KOPT-K1 (cell line): ENCODE data around the gene APLF.
A peak's percentile ranks its signal among the peaks of the same experiment; 100 is the strongest.

Experiments
- H3K27ac ChIP-seq: fragments of 200-600 bp; sonication (generic); 2 replicates; pipeline ENCODE4 v1.5.1; 2016; ENCODE audit warnings: antibody characterized with exemption, mild to moderate bottlenecking, low read depth, low read length; ENCODE audit not compliant: poor library complexity, severe bottlenecking
- H3K36me3 ChIP-seq: fragments of 200-600 bp; sonication (generic); 2 replicates; pipeline ENCODE4 v1.5.1; 2017; ENCODE audit warnings: antibody characterized with exemption, mild to moderate bottlenecking, low read length, moderate library complexity; ENCODE audit not compliant: insufficient read depth
- H3K9me3 ChIP-seq: fragments of 200-600 bp; sonication (generic); 2 replicates; pipeline ENCODE4 v1.5.1; 2017; ENCODE audit warnings: antibody characterized with exemption, low read length, mild to moderate bottlenecking; ENCODE audit not compliant: insufficient read depth, poor library complexity, severe bottlenecking

APLF gene

DNA sequence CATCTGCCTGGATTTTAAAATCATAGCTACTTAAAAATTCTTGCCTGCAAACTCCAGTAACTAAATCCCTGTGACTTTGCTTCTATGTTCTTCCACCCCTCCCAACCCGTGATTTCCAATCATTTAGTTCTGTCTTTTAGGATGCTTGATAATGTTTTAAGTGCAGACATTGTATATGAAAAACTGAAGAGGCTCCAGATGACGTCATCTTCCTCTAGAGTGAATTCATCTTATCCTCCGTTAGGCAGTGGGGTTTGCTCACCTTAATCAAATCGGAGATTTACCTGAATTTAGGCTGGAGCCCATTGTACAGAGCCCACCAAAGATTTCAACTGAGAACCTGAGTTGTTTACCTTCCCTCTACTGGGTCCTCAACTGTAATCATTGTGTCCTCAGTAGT, 11.2 kb upstream of the APLF start:
- Histone ChIP-seq H3K27ac (no peak overlapping the region), H3K36me3 (no peaks in the 10 kb centered on the region)

DNA sequence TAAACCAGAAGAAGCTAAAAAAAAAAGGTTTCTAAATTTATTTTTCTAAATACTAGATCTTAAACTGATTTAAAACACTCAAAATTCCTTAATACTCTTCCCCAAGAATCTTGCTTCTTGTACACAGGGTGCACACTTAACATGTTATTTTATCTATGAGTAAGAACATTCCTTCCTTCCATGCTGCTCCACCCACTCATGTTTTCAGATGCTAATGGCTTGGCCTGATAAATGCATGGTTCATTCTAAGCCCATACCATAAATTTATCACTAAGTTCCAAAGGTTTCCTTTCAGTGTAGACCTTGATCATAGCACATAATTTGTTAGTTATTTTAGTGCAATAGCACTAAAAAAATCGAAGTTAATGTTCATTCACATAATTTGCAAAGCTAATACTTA, 8.4 kb upstream of the APLF start:
- no peak overlapping the region for H3K27ac ChIP-seq
- no peaks in the 10 kb centered on the region for H3K9me3 ChIP-seq

More for the DNA sequence above, 11.2 kb upstream of the APLF start:
- no peaks in the 10 kb centered on the region for H3K9me3 ChIP-seq

GRCh38 chr2:68463287-68463877, 4.0 kb upstream of the APLF start:
- Histone ChIP-seq H3K9me3 (no peaks in the 10 kb centered on the region), H3K27ac (no peak overlapping the region), H3K36me3 (no peaks in the 10 kb centered on the region)

More for the DNA sequence above, 8.4 kb upstream of the APLF start:
- H3K36me3 ChIP-seq, result no peaks in the 10 kb centered on the region

DNA sequence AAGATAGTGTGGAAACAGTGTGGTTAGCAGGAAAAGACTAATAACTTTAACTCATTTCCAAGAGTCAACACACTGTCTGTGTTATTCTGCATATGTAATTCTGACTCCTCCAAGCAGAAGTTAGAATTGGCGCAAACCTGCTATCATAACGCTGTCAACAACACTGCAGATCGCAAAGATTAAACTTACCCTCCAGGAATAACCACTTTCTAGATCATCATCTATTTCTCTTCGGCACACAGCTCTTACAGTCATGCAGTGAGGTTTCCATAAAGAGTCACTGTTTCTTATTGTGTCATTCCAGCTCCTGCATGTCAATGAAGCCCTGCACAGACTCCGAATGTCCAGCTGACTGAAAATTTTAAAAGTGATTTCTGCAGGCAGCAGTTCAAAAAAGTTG, 2.7 kb upstream of the APLF start:
- Histone ChIP-seq H3K36me3 (no peaks in the 10 kb centered on the region), H3K9me3 (no peaks in the 10 kb centered on the region), H3K27ac (peak overlapping the region; percentile 88)

- Histone ChIP-seq H3K27ac (peak overlapping the region; percentile 88), H3K9me3 (no peaks in the 10 kb centered on the region), H3K36me3 (no peaks in the 10 kb centered on the region)
Observed at GRCh38 chr2:68465081-68465916, 2.1 kb upstream of the APLF start.

- Histone ChIP-seq H3K36me3 (no peaks in the 10 kb centered on the region), H3K9me3 (no peaks in the 10 kb centered on the region), H3K27ac (peak overlapping the region; percentile 88)
Observed at GRCh38 chr2:68466361-68466777, 1.0 kb upstream of the APLF start.

DNA sequence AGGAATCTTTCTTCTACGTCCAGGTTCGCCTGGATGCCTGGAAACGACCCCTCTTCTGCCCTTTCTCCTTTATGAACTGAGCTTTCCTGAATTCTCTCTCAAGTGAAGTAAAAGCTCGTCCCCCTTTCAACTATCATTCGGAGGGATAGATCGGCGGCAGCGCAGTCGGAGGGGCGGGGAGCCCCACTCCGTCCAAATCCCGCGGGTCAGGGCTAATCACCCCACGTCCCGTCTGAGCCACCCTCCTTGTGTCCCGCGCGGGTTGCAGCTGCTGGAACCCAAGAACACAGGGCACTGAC, 658 bp upstream of the APLF start:
- Histone ChIP-seq H3K36me3 (no peaks in the 10 kb centered on the region), H3K27ac (peak overlapping the region; percentile 88), H3K9me3 (no peaks in the 10 kb centered on the region)

DNA sequence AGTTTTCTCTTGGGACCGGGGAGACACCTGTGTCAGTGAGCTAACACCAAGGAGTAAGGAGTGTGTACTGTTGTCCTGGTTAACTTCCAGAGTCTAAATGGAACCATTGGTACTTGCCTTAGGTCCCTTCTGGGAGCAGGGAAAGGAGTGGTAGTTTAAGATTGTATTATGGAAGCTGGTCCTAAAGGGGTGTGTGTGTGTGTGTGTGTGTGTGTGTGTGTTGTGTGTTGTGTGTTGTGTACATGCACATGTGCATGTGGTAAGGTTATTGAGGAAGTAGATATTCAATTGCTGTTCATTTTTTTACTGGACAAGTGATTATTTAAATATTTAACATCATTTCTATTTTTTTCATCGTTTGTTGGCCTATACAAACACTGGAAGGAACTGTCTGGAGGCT, 1.4 kb downstream of the APLF start:
- H3K9me3 ChIP-seq, result no peaks in the 10 kb centered on the region

GRCh38 chr2:68469935-68470334, 2.5 kb downstream of the APLF start:
- Histone ChIP-seq H3K9me3 (no peaks in the 10 kb centered on the region), H3K36me3 (no peaks in the 10 kb centered on the region), H3K27ac (no peak overlapping the region)

More for the DNA sequence above, 1.4 kb downstream of the APLF start:
- H3K36me3 ChIP-seq, result no peaks in the 10 kb centered on the region
- H3K27ac ChIP-seq, result no peak overlapping the region

DNA sequence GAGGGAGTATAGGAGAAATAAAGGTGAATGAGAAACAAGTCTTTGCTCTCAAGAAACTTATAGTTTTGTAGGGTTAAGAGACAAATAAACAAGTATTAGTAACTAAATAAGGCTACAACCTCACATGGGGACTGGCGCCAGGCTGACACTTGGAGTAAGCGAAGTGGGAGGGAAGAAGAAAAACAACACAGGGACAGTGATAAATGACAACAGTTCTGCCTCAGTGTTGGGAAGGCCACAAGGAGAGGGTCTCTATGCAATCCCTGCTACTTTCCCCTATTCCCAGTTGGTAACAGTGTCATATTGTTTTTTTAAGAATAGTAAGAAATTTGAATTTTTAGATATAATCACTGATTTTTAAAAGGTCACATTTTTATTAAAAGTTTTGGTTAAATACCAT, 4.0 kb downstream of the APLF start:
- no peak overlapping the region for H3K27ac ChIP-seq
- no peaks in the 10 kb centered on the region for H3K36me3 ChIP-seq
- no peaks in the 10 kb centered on the region for H3K9me3 ChIP-seq

DNA sequence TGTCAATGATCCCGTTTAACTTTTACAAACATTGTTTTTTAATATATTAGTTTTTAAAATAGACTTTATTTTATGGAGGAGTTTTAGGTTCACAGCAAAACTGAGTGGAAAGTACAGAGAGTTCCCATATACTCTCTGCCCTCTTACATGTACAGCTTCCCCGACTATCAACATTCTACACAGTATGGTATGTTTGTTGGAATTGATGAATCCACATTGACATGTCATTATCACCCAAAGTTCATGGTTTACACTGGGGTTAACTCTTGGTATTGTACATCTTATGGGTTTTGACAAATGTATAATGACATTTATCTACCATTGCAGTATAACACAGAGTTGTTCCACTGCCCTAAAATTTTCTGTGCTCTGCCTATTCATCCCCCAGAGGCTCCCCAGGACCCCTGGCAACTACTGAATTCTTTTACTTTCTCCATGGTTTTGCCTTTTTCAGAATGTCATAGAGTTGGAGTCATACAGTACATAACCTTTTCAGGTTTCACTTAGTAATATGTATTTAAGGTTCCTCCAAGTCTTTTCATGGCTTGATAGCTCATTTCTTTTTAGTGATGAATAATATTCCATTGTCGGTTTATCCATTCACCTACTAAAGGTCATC, 5.5 kb downstream of the APLF start:
- Histone ChIP-seq H3K27ac (no peak overlapping the region), H3K36me3 (no peaks in the 10 kb centered on the region), H3K9me3 (no peaks in the 10 kb centered on the region)

DNA sequence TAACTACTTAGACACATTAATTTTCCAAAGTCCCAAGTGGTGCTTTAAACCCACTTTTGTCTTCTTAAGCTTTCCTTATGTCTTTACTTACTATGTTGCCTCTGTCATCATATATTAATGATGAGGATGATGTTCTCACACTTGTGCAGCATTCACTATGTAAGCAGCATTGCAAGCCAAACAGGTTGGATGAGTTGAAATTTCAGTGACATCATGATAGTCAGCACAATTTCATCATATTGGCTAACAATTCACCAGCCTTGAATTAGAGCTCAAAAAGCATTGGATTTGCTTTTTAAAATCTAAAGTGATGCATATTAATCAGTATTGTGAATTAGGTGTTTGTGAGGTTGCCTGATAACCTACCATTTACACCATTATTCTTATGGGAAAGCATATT, 7.7 kb downstream of the APLF start:
- Histone ChIP-seq H3K27ac (no peak overlapping the region), H3K36me3 (no peaks in the 10 kb centered on the region), H3K9me3 (no peaks in the 10 kb centered on the region)

DNA sequence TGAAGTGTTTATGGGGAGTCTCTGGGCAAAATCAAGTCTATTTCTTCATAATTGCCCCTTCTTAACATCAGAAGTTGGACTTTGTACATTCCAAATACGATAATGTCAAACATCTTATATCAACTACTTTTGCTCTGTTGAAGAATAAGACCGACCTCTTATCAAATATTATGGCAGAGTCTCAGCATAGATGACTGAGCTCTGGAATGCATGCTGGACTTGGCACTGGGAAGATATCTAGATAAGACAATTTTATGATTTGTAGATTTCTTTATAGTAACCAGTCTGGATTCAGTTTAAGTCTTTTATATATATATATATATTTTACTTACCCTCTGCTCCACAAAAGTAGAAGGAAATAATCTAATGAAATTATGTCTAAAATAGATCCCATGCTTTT, 8.2 kb downstream of the APLF start:
- Histone ChIP-seq H3K9me3 (no peaks in the 10 kb centered on the region), H3K36me3 (no peaks in the 10 kb centered on the region), H3K27ac (no peak overlapping the region)

GRCh38 chr2:68476454-68476853, 9.1 kb downstream of the APLF start:
- Histone ChIP-seq H3K27ac (no peak overlapping the region), H3K36me3 (no peaks in the 10 kb centered on the region), H3K9me3 (no peaks in the 10 kb centered on the region)

GRCh38 chr2:68478688-68479087, 11.3 kb downstream of the APLF start:
- no peaks in the 10 kb centered on the region for H3K9me3 ChIP-seq
- no peak overlapping the region for H3K27ac ChIP-seq
- no peaks in the 10 kb centered on the region for H3K36me3 ChIP-seq
